ENCODE data around the gene APOC3.

DNA sequence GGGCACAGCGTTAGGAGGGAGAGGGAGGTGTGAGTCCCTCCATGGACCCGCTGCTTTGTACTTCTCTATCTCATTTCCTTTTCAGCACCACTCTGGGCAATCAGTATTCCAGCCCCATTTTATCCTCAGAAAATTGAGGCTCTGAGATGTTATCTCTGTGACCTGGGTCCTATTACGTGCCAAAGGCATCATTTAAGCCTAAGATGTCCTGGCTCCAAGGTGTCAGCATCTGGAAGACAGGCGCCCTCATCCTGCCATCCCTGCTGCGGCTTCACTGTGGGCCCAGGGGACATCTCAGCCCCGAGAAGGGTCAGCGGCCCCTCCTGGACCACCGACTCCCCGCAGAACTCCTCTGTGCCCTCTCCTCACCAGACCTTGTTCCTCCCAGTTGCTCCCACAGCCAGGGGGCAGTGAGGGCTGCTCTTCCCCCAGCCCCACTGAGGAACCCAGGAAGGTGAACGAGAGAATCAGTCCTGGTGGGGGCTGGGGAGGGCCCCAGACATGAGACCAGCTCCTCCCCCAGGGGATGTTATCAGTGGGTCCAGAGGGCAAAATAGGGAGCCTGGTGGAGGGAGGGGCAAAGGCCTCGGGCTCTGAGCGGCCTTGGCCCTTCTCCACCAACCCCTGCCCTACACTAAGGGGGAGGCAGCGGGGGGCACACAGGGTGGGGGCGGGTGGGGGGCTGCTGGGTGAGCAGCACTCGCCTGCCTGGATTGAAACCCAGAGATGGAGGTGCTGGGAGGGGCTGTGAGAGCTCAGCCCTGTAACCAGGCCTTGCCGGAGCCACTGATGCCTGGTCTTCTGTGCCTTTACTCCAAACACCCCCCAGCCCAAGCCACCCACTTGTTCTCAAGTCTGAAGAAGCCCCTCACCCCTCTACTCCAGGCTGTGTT, 829 bp upstream of the APOC3 start:
- TF ChIP-seq CTCF (conservative IDR thresholded peaks at IDR 0.05 in 1 of 2, IDR thresholded peaks at IDR 0.05 in 1 of 2; ENCODE audit: low read depth in 1 of 2, low read length in 2 of 2) (no peak), EZH2 (IDR thresholded peaks at IDR 0.05; ENCODE audit: low read length, missing control alignments) (no peak)

All from fibroblast of lung (primary cell).